PC-3 (cell line): ENCODE results near the gene HOXD10.

ENCODE experiments used
- EZH2 ChIP-seq: fragments of 300-600 bp; sonication (generic); IDR thresholded peaks from one replicate; pipeline ENCODE4 v1.6.1; 2017; ENCODE audit warnings: antibody characterized with exemption, mild to moderate bottlenecking, low read length; ENCODE audit not compliant: unreplicated experiment
- TF ChIP-seq, protein P1 (sequence below): fragments of 300-600 bp; sonication (generic); conservative IDR thresholded peaks from 2 replicates; pipeline ENCODE4 v1.5.1; 2017; ENCODE audit warnings: antibody characterized with exemption, low read depth, mild to moderate bottlenecking, low read length

DNA sequence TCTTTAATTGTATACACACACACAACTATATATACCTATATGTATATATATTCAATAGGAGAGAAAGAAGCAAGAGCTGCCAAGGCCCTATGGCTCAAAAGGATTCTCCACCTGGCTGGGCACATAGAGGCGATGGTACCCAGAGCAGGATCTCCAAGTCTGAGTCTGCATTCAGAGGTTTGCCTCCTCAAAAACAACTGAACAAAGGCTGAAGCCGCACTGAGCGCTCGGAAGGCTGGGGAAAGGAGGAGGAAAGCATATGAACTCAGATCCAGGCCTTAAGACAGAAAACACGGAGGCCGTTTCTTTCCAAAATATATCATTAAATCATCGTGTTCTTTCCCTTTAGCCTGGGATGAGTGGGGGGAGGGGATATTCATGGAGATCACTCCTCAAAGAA is 13.4 kb upstream of the HOXD10 start:
- TF ChIP-seq, protein P1, sequence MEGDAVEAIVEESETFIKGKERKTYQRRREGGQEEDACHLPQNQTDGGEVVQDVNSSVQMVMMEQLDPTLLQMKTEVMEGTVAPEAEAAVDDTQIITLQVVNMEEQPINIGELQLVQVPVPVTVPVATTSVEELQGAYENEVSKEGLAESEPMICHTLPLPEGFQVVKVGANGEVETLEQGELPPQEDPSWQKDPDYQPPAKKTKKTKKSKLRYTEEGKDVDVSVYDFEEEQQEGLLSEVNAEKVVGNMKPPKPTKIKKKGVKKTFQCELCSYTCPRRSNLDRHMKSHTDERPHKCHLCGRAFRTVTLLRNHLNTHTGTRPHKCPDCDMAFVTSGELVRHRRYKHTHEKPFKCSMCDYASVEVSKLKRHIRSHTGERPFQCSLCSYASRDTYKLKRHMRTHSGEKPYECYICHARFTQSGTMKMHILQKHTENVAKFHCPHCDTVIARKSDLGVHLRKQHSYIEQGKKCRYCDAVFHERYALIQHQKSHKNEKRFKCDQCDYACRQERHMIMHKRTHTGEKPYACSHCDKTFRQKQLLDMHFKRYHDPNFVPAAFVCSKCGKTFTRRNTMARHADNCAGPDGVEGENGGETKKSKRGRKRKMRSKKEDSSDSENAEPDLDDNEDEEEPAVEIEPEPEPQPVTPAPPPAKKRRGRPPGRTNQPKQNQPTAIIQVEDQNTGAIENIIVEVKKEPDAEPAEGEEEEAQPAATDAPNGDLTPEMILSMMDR: no peak
- TF ChIP-seq EZH2: no peak
